H1 (cell line): ENCODE measurements around the gene HHAT. TPM values are rescaled to one million over a fixed set of nuclear protein-coding genes. Genes with fewer than 3 reads are reported as not detected.

Experiments used
- CTCF ChIP-seq, 3 experiments: IDR thresholded peaks; 1 replicate in 2 of 3; 2 replicates in 1 of 3; pipeline versions ENCODE4 v1.5.1 to v1.6.1; 2011; ENCODE audit warnings: low read length in 3 of 3, mild to moderate bottlenecking in 3 of 3, inconsistent platforms in 2 of 3, low read depth in 1 of 3, moderate library complexity in 1 of 3; ENCODE audit not compliant: insufficient read depth in 1 of 3; ENCODE audit errors: control extremely low read depth in 1 of 3
- GABPA ChIP-seq: IDR thresholded peaks from 2 replicates; pipeline ENCODE4 v1.6.1; 2011; ENCODE audit warnings: mild to moderate bottlenecking, low read length, moderate library complexity, borderline replicate concordance; ENCODE audit not compliant: insufficient read depth
- JUND ChIP-seq: IDR thresholded peaks from 2 replicates; pipeline ENCODE4 v1.6.1; 2011; ENCODE audit warnings: mild to moderate bottlenecking, improper control_type of control experiment, low read length
- polyA plus RNA-seq, 7 experiments: library from polyadenylated mRNA; depleted of rRNA in 3 of 7; stranded (reverse) in 5 of 7; unstranded in 2 of 7; fragments of >200 nt in 5 of 7; fragments of 200-250 nt in 2 of 7; gene quantifications; 1 replicate in 5 of 7; 2 replicates in 1 of 7; 4 replicates in 1 of 7; pipeline versions ENCODE4 v1.2.1 to v1.2.3, GENCODE V29; 2011 to 2013; ENCODE audit warnings: missing spikeins in 2 of 7, mixed read lengths in 2 of 7
- total RNA-seq: library from RNA; stranded (reverse); fragmentation: NEBNext Ultra II Directional; extraction: Animal tissue kit (Norgen Biotek cat#: 25700); gene quantifications from 2 replicates; pipeline ENCODE4 v1.2.1, GENCODE V29; 2021
- TF ChIP-seq, protein P1 (sequence below): IDR thresholded peaks from 2 replicates; pipeline ENCODE4 v1.6.1; 2012; ENCODE audit warnings: inconsistent platforms

Gene HHAT
- total and polyA plus RNA-seq, 2 of the 8 experiments (the other 6 are each of a cell fraction or from before 2014, with no cell fraction given) = 0.15 to 0.51 TPM

GRCh38 chr1:210335001-210335400 is 6.3 kb downstream of the HHAT start (continued):
- TF ChIP-seq, protein P1, sequence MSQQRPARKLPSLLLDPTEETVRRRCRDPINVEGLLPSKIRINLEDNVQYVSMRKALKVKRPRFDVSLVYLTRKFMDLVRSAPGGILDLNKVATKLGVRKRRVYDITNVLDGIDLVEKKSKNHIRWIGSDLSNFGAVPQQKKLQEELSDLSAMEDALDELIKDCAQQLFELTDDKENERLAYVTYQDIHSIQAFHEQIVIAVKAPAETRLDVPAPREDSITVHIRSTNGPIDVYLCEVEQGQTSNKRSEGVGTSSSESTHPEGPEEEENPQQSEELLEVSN = no peak
- no peak for TF ChIP-seq JUND
- no peak for TF ChIP-seq GABPA
- no peak for TF ChIP-seq CTCF (IDR thresholded peaks at IDR 0.05; ENCODE audit: control extremely low read depth in 1 of 3, insufficient read depth in 1 of 3, low read depth in 1 of 3, low read length in 3 of 3)
